ENCODE data around the gene GABRR2.

DNA sequence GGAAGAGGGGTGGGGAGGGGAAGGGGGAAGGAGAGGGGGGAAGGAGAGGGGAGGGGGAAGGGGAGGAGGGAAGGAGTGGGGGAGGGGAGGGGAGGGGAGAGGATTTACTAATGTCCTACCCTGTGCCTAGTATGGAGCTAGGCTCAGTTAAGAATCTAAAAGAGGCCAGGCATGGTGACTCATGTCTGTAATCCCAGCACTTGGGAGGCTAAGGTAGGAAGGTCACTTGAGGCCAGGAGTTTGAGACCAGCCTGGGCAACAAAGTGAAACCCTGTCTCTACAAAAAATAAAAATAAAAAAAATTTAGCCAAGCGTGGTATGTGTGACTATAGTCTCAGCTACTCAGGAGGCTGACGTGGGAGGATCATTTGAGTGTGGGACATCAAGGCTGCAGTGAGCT lies 24.5 kb upstream of the GABRR2 start:
- TF ChIP-seq, protein P1, sequence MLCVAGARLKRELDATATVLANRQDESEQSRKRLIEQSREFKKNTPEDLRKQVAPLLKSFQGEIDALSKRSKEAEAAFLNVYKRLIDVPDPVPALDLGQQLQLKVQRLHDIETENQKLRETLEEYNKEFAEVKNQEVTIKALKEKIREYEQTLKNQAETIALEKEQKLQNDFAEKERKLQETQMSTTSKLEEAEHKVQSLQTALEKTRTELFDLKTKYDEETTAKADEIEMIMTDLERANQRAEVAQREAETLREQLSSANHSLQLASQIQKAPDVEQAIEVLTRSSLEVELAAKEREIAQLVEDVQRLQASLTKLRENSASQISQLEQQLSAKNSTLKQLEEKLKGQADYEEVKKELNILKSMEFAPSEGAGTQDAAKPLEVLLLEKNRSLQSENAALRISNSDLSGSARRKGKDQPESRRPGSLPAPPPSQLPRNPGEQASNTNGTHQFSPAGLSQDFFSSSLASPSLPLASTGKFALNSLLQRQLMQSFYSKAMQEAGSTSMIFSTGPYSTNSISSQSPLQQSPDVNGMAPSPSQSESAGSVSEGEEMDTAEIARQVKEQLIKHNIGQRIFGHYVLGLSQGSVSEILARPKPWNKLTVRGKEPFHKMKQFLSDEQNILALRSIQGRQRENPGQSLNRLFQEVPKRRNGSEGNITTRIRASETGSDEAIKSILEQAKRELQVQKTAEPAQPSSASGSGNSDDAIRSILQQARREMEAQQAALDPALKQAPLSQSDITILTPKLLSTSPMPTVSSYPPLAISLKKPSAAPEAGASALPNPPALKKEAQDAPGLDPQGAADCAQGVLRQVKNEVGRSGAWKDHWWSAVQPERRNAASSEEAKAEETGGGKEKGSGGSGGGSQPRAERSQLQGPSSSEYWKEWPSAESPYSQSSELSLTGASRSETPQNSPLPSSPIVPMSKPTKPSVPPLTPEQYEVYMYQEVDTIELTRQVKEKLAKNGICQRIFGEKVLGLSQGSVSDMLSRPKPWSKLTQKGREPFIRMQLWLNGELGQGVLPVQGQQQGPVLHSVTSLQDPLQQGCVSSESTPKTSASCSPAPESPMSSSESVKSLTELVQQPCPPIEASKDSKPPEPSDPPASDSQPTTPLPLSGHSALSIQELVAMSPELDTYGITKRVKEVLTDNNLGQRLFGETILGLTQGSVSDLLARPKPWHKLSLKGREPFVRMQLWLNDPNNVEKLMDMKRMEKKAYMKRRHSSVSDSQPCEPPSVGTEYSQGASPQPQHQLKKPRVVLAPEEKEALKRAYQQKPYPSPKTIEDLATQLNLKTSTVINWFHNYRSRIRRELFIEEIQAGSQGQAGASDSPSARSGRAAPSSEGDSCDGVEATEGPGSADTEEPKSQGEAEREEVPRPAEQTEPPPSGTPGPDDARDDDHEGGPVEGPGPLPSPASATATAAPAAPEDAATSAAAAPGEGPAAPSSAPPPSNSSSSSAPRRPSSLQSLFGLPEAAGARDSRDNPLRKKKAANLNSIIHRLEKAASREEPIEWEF (IDR thresholded peaks at IDR 0.05; ENCODE audit: insufficient replicate concordance, low read depth, low read length): no peak
- no peak for TF ChIP-seq ZNF274 (IDR thresholded peaks at IDR 0.05; ENCODE audit: insufficient read depth, insufficient read length)
- TF ChIP-seq, protein P2, sequence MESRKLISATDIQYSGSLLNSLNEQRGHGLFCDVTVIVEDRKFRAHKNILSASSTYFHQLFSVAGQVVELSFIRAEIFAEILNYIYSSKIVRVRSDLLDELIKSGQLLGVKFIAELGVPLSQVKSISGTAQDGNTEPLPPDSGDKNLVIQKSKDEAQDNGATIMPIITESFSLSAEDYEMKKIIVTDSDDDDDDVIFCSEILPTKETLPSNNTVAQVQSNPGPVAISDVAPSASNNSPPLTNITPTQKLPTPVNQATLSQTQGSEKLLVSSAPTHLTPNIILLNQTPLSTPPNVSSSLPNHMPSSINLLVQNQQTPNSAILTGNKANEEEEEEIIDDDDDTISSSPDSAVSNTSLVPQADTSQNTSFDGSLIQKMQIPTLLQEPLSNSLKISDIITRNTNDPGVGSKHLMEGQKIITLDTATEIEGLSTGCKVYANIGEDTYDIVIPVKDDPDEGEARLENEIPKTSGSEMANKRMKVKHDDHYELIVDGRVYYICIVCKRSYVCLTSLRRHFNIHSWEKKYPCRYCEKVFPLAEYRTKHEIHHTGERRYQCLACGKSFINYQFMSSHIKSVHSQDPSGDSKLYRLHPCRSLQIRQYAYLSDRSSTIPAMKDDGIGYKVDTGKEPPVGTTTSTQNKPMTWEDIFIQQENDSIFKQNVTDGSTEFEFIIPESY (IDR thresholded peaks at IDR 0.05): no peak
- no peak for TF ChIP-seq HCFC1 (IDR thresholded peaks at IDR 0.05; ENCODE audit: low read length)
- TF ChIP-seq EP300 (IDR thresholded peaks at IDR 0.05; ENCODE audit: borderline replicate concordance in 1 of 2, control insufficient read depth in 1 of 2, low read depth in 2 of 2, low read length in 2 of 2): no peak
- TF ChIP-seq, protein P3, sequence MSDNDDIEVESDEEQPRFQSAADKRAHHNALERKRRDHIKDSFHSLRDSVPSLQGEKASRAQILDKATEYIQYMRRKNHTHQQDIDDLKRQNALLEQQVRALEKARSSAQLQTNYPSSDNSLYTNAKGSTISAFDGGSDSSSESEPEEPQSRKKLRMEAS (IDR thresholded peaks at IDR 0.05; ENCODE audit: low read depth, low read length): no peak
- TF ChIP-seq, protein P4, sequence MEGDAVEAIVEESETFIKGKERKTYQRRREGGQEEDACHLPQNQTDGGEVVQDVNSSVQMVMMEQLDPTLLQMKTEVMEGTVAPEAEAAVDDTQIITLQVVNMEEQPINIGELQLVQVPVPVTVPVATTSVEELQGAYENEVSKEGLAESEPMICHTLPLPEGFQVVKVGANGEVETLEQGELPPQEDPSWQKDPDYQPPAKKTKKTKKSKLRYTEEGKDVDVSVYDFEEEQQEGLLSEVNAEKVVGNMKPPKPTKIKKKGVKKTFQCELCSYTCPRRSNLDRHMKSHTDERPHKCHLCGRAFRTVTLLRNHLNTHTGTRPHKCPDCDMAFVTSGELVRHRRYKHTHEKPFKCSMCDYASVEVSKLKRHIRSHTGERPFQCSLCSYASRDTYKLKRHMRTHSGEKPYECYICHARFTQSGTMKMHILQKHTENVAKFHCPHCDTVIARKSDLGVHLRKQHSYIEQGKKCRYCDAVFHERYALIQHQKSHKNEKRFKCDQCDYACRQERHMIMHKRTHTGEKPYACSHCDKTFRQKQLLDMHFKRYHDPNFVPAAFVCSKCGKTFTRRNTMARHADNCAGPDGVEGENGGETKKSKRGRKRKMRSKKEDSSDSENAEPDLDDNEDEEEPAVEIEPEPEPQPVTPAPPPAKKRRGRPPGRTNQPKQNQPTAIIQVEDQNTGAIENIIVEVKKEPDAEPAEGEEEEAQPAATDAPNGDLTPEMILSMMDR (IDR thresholded peaks at IDR 0.05 in 2 of 3, conservative IDR thresholded peaks at IDR 0.05 in 1 of 3; ENCODE audit: control insufficient read depth in 2 of 3, extremely low read depth in 1 of 3, insufficient read depth in 1 of 3, low read depth in 3 of 3, low read length in 3 of 3): no peak
